ENCODE data around the gene ALG5. TPM values are rescaled to one million over a fixed set of nuclear protein-coding genes. Genes with fewer than 3 reads are reported as not detected.

ALG5 gene
- total RNA-seq, 1 donor from 2014 or later, result 22.5 TPM

DNA sequence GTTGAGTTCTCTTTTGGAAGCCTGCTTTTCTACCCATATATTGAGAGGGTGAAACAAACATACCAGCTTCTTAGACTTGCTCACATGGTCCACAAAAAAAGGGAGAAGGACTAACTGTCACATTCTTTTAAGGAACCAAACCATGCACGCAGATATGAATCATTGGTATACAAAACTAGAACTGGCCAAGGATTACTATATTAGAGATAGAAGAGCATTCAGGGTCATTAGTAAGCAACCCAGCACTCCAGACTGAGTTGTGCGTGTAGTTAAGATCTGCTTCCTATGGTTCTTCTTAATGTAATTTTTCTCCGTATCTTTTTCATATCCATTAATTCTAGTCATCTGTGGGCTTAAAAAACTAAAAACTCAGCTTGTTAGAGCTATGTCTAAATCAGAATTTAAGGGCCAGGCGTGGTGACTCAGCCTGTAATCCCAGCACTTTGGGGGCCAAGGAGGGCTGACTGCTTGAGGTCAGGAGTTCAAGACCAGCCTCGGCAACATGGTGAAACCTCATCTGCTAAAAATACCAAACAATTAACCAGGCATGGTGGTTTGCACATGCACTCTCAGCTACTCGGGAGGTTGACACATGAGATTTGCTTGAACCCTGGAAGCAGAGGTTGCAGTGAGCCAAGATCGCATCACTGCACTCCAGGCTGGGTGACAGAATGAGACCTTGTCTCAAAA, 19.6 kb downstream of the ALG5 start:
- DNase-seq (ENCODE audit: low spot score), result no peak
- no peak for ATAC-seq

DNA sequence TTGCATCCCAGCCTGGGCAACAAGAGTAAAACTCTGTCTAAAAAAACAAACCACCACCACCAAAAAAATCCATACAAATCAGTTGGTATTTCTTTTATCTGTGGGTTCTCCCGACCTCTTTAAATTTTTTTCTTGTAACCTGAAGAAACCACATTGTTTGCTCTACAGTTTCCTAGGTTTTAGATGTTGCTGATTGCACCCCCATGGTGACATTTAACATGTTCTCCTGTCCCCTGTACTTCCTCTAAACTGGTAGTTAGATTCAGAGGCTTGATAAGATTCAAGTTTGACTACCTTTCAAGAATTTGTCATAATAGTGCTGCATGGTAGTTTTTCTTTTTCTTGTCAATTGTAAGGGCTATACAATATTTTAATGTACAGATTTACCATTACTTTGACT, 24.0 kb downstream of the ALG5 start:
- DNase-seq (ENCODE audit: low spot score) (no peak), ATAC-seq (no peak)

DNA sequence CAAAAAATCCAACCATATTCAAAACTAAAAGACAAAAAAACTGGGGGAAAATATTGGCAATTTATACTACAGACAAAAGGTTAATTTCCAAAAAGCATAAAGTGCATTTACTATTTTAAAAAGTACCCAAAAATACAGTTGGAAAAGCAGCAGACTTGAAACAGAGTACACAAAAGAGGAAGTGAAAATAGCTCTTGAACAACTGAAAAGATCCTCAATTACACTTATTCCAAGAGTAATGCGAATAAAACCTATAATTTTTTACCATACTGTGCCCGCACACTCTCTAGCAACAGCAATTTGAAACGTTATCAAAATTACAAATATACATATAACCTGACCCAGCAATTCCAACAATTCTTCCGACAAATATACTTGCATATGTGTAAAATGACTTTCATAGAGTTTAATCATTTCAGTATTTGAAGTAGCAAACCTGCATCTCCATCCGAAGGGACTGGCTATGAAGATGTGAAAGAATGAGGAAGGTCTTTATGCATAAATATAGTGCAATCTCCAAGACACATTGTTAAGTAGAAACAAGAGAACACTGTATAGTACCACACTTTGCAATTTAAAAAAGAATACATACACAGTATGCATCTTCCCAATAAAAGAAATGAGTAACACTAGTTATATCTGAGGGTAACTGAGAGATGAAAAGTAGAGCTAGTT, 25.4 kb downstream of the ALG5 start:
- DNase-seq (ENCODE audit: low spot score) (no peak), ATAC-seq (no peak)

DNA sequence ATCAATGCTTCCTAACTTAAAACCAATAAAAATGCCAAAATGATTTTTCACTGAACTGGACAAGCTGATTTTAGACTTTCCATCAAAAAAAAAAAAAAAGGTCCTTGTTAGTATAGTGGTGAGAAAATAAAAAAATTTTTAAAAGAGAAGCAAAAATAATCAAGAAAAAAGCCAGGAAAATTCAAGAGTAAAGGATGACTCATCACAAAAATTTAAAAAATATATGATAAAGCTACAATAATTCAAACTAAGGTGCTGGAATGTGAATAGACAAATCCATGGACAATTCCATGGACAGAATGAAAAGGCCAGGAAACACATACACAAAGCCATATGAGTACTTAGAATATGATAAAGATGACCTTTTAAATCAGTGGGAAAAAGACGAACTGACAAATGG, 26.1 kb downstream of the ALG5 start:
- ATAC-seq (no peak), DNase-seq (ENCODE audit: low spot score) (no peak)

DNA sequence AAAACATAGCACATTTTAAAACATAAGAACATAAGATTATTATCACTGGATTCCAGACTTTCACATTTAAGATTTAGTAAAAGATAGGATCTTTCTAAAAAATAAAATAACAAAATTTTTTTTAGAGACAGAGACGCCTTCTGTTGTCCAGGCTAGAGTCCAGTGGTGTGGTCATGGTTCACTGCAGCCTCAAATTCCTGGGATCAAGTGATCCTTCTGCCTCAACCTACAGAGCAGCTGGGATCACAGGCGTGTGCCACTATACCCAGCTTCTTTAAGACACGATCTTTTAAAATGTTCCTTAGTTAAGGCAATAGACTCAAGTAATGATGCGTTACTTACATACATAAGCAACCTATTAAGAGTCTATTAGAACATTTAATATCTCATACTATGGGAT, 32.7 kb downstream of the ALG5 start:
- DNase-seq (ENCODE audit: low spot score) (no peak), ATAC-seq (no peak)

DNA sequence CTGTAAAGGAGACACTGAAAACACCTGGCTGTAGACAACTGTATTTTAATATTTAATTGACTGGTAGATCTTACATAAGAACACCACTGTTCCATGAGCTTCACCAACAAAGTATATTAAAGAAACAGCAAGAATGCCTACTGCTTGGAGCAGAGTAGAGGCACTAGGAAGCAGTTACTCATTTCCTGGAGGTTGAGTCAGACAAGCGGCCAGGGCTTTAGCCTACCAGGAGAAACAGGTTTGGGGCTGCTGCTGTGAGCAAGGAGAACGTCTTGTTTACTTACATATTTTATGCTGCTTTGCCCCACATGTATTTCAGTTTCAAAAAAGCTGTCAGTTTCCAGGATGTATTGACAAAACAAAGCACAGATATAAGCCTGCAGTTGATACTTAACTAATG, 33.4 kb downstream of the ALG5 start:
- DNase-seq (ENCODE audit: low spot score) (no peak), ATAC-seq (no peak)

DNA sequence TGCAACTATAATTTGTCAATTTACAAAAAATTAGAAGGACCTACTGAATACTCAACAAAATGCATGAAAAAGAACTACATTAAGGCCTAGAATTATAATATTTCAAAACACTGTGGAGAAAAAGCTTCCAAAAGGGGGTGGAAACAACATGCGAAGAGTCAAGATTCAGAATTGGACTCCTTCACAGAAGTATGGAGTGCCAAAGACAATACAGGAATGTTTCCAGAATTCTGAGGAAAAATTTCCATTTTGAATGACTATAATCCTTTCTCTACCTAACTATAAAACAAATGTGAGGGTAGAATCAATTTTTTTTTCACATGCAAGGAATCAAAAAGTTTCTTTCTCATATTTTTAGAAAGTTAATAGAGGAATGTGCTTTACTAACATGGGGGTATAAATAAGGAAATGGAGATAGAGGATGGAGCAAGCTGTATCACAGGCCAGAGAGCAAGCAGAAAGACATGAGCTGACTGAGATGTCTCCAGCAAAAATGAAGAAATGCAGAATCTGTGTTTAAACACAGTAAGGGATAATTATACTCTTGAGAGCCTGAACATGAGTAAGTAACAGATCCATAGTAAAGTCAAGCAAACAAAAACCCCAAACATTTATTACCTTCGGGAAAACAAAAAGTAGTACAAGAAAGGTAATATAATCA, 39.6 kb downstream of the ALG5 start:
- DNase-seq (ENCODE audit: low spot score) (no peak), ATAC-seq (no peak)

DNA sequence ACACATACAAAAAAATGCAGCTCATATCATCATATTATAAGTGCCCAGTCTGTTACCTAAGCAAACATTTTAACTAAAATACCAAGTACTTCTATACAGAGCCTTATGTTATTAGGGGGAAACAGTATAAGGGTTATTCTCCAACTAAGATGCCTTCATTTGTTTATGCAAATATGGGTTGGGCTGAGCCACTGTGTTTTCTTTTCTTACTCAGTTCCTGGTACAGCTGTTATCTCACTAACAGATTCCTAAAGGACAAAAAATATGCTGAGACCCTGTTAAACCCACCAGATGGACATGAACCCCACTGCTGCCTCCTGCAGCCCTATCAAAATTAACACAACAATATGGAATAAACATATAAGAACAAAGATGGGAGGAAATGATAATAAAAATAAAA, 44.6 kb downstream of the ALG5 start:
- ATAC-seq (no peak), DNase-seq (ENCODE audit: low spot score) (no peak)

DNA sequence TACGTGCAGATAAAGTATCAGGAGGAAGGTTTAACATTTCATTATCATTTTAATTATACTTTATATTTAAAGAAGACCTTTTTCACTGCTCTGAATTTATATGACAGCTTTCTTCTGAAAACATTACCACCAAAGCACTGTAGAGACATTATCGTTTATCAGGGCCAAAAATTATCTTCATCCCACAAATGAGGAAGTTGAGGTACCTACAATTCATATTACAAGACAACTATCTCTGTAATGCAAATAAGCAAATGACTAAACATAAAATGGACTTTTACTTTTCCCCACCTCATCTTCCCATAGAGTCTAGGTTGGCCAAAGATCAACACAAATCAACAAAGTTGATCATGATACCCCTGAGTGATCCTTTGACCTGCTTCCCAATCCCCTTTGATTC, 48.2 kb downstream of the ALG5 start:
- no peak for DNase-seq (ENCODE audit: low spot score)
- no peak for ATAC-seq

DNA sequence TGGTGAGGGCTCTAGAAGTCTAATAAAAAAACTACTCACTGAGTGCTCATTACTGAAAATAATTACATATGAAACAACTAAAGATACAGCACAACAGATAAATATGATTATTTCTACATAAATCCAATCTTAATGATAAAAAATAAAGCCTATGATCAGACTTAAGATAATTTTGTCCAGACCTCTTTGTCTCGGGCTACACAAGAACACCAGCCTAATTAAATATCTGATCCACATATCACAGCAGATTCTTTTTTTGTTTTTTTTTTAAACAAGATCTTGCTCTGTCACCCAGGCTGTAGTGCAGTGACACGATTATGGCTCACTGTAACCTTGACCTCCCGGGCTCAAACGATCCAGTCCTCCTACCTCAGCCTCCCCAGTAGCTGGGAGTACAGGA, 48.8 kb downstream of the ALG5 start:
- DNase-seq (ENCODE audit: low spot score) (no peak), ATAC-seq (no peak)

DNA sequence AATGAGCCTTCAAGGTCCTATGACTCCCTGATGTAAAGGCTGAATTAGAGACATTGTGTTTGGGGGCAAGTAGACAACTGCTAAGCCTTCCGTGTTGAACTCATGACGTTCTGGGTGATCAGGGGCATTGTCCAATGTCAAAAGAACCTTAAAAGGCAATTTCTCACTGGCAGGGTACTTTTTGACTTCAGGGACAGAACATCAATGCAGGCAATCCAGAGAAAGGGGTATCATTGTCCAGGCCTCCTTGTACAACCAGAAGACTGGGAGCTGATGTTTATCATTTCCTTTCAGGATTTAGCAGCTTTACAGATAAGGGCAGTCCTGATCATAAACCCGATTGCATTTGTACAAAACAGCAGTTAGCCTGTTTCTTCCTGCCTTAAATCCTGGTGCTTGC, 54.1 kb downstream of the ALG5 start:
- ATAC-seq (no peak), DNase-seq (ENCODE audit: low spot score) (no peak)

DNA sequence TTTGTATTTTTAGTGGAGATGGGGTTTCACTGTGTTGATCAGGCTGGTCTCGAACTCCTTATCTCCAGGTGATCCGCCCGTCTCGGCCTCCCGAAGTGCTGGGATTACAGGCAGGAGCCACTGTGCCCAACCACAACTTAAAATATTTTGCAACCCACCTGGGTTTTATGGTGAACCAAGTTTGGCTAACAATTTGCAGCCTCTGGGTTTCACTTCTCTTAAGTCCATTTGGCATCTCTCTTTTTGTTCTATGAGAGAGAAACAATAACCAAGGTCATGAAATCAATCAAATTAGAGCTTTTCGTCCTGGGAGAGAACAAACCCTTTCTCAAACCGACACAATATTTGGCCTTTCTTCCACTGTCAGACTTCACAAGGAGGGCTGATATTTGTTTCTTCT, 73.5 kb downstream of the ALG5 start:
- ATAC-seq (no peak), DNase-seq (ENCODE audit: low spot score) (no peak)

DNA sequence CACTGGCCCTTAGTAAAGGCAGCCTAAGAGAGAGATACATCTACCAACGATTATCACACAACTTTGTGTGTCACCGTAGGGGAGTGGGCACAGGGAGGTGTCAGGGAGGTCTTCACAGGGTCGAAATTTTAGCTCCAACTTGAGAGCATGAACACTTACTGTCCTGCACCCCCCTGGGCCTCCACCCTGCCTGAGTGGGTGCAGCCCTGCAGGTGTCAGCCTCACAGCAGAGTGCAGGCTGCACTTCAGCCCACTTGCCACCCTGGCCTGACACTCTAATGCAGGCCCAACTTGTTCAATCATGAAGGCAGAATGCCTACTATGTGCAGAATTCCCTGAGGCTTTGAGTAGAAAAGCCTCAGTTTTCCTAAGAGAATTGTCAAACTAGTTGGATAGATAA, 75.1 kb downstream of the ALG5 start:
- no peak for ATAC-seq
- no peak for DNase-seq (ENCODE audit: low spot score)

DNA sequence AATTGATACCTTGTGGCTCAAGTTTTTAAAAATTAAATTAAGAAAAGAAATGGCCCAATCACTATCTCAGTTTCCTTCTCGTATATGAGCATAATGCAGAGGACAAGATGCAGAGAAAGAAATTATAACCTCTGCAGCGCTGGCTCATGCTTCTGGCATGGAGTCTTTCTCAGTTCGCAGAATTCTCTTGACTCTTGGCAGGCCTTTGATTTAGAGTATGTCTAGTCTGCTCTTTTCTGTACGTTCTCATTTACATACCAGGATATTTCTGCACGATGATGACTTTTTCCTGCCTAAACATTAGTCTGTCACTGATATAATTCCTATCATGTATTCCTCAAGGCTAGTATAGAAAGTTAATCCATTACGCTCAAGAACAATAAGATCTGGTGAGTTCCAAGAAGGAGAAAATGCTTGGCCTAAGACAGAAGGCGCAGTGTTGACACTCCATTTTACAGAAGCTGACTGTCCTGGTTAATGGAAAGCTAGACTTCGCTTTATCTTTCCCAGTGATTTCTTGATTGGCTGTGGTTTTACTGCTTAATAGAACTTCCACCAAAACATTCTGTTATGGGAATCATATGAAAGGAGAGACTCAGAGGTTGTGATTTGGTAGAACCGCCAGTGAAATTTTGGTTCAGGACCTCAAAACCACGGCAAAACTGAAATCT, 77.4 kb downstream of the ALG5 start:
- no peak for DNase-seq (ENCODE audit: low spot score)

DNA sequence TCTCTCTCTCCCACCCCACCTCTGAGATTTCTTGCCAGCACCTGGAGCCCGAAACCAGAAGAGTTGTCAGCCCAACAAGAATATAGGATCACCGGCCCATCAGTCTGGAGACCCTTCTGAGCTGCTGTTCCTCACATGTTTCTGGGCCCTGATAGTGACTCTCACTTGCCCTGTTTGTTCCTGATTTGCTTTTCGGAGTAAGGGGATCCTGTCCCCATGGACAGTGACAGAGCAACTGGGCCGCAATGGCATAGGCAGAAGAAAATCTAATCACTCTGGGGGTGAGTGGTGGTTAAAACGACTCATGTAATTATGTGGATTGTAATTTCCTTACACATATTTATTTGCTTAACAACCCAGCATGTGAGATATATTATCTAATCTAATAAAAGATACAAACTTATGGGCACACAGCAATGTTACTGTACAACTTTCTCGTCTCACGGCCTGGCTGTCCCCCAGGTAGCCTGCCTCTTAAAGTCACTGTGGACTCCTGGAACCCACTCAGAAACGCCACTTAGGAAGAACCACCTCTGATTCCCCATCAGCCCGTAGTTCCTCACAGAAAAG, 78.4 kb downstream of the ALG5 start:
- no peak for ATAC-seq
- DNase-seq (ENCODE audit: low spot score), result no peak

More for the DNA sequence above, 77.4 kb downstream of the ALG5 start:
- no peak for ATAC-seq

DNA sequence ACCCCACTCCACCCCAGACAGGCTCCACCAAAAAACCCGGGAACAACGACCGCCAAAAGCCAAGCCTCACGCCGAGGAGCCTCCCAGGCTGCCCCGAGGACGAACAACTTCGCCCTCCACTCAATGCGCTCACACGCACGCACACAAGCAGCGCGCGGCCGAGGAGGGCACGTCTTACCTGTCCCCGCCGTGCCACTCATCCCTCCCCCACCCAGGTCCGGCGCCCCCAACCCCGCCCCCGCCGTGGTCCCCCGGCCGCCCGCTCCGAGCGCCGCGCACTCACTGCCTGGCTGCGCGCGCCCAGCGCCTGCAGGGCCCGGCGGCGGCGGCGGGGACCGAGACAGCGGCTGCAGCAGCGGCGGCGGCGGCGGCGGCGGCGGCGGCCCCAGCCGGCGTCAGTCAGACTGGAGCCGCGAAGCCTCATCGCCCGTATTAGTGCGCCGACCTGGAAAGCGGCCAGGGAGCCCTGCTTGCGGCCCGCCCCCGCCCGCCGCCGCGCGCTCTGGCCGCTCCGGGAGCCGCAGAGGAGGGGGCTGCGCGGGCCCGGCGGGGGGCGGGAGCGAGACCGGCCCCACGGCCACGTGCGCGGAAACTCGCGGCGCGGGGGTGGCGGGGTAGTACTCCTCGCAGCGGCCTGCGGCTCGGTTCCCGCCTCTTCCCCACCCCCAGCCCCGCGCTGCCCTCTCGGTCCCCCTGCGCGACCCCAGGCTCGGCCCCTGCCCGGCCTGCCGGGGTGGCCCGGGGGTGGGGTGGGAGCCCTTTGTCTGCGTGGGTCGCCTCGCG, 79.1 kb downstream of the ALG5 start, which contains the start of gene SMAD9:
SMAD9 (minus strand) TSS at position 406 of the 783 bp plus-strand sequence. CDS start 40,549 bp downstream, outside the sequence.
- ATAC-seq (peak; percentile 85), DNase-seq (ENCODE audit: low spot score) (peak; percentile 65)

DNA sequence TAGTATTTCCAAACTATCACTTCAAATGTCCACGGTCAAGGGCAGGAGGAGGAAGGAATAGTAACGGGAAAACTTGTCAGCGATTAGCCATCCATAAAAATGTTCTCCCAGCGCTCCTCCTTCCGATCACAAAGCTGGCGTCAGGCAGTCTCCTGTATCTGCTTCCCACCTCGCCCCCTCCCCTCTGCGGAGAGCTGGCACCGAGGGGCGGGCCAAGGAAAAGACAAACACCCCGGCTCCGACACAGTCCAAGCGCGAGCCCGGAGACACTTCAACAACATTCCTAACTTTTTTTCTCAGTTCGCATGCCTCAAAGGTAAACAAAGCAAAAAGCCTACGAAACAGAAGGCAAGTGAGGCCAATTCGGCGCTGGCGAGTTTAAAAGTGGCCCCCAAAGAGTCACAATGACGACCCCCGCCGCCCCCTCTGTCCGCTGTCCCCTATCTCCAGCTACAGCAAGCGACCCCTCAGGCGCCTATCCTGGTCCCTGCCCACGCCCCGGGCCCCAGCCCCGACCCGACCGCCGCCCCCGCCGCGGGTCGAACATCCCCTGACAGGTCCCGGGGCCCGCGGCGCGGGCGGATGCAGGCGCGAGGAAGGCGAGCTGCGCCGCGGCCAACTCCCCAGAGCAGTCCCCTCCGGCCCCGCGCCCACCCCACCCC, 79.8 kb downstream of the ALG5 start:
- DNase-seq (ENCODE audit: low spot score) (no peak), ATAC-seq (peak; percentile 55)

DNA sequence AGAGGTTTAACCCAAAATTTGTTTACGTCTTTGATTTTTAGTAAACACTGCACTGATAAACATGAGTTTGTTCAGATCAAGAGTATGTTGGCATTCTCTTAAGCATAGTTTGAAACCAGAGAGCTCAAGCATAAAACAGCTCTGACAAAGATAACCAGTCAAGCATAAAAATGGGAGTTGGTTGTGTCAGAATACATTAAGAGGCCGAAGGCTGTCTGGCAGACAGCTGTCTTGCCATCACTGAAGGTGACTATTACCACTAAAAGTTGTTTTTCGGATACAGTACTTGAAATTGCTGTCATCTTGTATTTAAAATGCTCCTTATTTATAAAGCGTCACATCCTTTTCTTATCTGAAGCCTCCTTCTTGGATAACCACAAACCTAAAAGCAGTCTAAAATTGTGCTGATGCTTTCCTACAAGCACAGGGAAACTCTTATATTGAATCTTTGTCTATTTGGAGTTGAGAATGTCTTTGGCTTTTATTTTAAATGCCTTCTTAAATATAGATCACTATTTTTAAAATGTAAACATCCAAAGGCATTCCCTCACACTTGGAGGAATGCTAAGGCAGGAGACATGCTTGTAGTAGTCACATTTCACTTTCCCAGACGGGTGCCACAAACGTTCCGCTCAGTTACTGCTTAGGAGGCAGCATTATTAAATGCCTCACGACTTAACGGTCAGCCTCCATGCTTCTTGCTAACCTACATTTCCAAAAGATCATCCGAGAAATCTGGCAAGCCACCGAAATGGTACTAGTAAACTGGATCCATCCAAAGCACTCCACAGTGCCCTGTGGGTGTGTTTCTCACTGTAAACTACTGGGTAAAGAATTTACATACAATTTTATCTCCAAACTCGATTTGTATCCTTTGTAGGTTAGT, 80.7 kb downstream of the ALG5 start:
- DNase-seq (ENCODE audit: low spot score) (no peak), ATAC-seq (no peak)

DNA sequence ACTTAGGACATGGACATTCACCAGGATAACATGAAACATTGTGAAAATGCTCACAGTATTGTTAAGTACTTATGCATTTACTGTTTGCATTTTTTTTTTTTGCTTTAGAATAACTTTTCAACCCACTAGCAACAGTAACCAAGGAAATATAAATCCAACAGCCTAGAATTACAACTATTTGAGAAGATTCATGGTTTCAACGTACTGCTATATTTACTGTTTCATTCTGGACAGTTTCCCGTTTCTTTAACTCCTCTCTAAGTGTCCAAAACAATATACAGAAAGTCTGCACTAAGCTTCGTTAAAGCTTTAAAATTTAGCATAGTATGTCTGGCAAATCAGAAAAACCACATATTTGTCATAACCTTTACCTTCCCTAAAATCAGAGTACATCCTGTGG, 81.8 kb downstream of the ALG5 start:
- no peak for DNase-seq (ENCODE audit: low spot score)
- no peak for ATAC-seq

Measured in left lobe of liver (tissue), 2 donors.